MM.1S (cell line): Measurements from ENCODE around the gene CCDC157.

Experiments used
- DNase-seq: peaks from one replicate; pipeline ENCODE4 v3.0.0-alpha.2; 2015
- H2AFZ ChIP-seq: fragments of 300-600 bp; sonication (generic); 2 replicates; pipeline ENCODE4 v1.6.0; 2016; ENCODE audit warnings: antibody characterized with exemption, low read length
- H3F3A ChIP-seq: fragments of 300-600 bp; sonication (generic); 2 replicates; pipeline ENCODE4 v1.6.1; 2016; ENCODE audit warnings: mild to moderate bottlenecking, antibody characterized with exemption, low read length, moderate library complexity, mixed read lengths; ENCODE audit not compliant: insufficient read depth
- H3K27ac ChIP-seq: fragments of 300-600 bp; sonication (generic); 2 replicates; pipeline ENCODE4 v1.5.1; 2016; ENCODE audit warnings: mild to moderate bottlenecking, low read length
- H3K27me3 ChIP-seq: fragments of 300-600 bp; sonication (generic); replicated peaks from 2 replicates; pipeline ENCODE4 v1.6.0; 2016; ENCODE audit warnings: low read length; ENCODE audit not compliant: insufficient read depth
- H3K36me3 ChIP-seq: fragments of 300-600 bp; sonication (generic); replicated peaks from 2 replicates; pipeline ENCODE4 v1.6.1; 2016; ENCODE audit warnings: mild to moderate bottlenecking, low read length, mixed read lengths; ENCODE audit not compliant: insufficient read depth
- H3K4me1 ChIP-seq: fragments of 300-600 bp; sonication (generic); 2 replicates; pipeline ENCODE4 v1.6.1; 2016; ENCODE audit warnings: low read length, mixed read lengths
- H3K4me2 ChIP-seq: fragments of 300-600 bp; sonication (generic); 2 replicates; pipeline ENCODE4 v1.6.0; 2016; ENCODE audit warnings: low read depth, low read length
- H3K4me3 ChIP-seq: fragments of 300-600 bp; sonication (generic); 2 replicates; pipeline ENCODE4 v1.5.1; 2016; ENCODE audit warnings: low read length, mixed read lengths
- H3K79me2 ChIP-seq: fragments of 300-600 bp; sonication (generic); 2 replicates; pipeline ENCODE4 v1.6.1; 2016; ENCODE audit warnings: mixed run types, low read length, mixed read lengths
- H3K9ac ChIP-seq: fragments of 300-600 bp; sonication (generic); 2 replicates; pipeline ENCODE4 v1.6.1; 2016; ENCODE audit warnings: low read length, mixed read lengths
- H3K9me2 ChIP-seq: fragments of 300-600 bp; sonication (generic); replicated peaks from 2 replicates; pipeline ENCODE4 v1.6.1; 2016; ENCODE audit warnings: mild to moderate bottlenecking, low read length, mixed read lengths; ENCODE audit not compliant: insufficient read depth
- H3K9me3 ChIP-seq: fragments of 300-600 bp; sonication (generic); replicated peaks from 2 replicates; pipeline ENCODE4 v1.6.1; 2016; ENCODE audit warnings: mild to moderate bottlenecking, low read length, mixed read lengths; ENCODE audit not compliant: insufficient read depth
- H4K20me1 ChIP-seq: fragments of 300-600 bp; sonication (generic); 2 replicates; pipeline ENCODE4 v1.6.1; 2016; ENCODE audit warnings: mild to moderate bottlenecking, low read length, moderate library complexity, mixed read lengths; ENCODE audit not compliant: insufficient read depth
- EZH2 ChIP-seq: fragments of 300-600 bp; sonication (generic); optimal IDR thresholded peaks from 2 replicates; pipeline ENCODE3; 2017; ENCODE audit warnings: low read depth, mild to moderate bottlenecking, antibody characterized with exemption, low read length, mixed read lengths
- EZH2phosphoT487 ChIP-seq: fragments of 300-600 bp; sonication (generic); IDR thresholded peaks from 2 replicates; pipeline ENCODE4 v1.6.1; 2018; ENCODE audit warnings: antibody characterized with exemption, low read length
- TF ChIP-seq, protein P1 (sequence below): fragments of 300-600 bp; sonication (generic); IDR thresholded peaks from 2 replicates; pipeline ENCODE4 v1.5.1; 2016; ENCODE audit warnings: antibody characterized with exemption, low read length, mixed read lengths

CCDC157 gene

DNA sequence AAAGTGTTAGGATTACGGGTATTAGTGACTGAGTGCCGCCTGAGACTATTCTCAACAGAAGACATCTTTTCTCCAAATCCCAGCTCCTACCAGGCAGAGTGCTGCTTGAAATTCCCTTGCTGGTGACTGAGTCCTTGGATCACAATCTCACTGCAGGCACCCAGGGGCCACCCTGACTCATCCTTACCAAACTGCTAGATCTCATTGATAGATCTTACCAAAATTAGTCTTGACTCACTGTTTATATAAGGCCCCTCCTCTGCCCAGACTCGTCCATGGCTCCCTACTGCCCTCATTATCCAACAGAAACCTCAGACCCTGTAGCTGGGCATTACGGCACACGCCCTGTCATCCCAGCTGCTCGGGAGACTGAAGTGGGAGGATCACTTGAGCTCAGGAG lies 44.8 kb upstream of the CCDC157 start:
- Histone ChIP-seq H3K9ac (no peak overlapping the region), H2AFZ (no peak overlapping the region), H4K20me1 (no peaks in the 10 kb centered on the region), H3K4me3 (no peak overlapping the region), H3K9me2 (no peaks in the 10 kb centered on the region), H3K9me3 (no peaks in the 10 kb centered on the region), H3K4me1 (peaks cover 40% of the 10 kb centered on the region), H3K4me2 (no peak overlapping the region), H3K27ac (no peak overlapping the region), H3K79me2 (peaks cover 74% of the 10 kb centered on the region), H3K36me3 (no peaks in the 10 kb centered on the region), H3K27me3 (no peaks in the 10 kb centered on the region), H3F3A (peaks cover 12% of the 10 kb centered on the region)
- DNase-seq: no peak
- TF ChIP-seq EZH2 (no peak), EZH2phosphoT487 (no peak)
- TF ChIP-seq, protein P1, sequence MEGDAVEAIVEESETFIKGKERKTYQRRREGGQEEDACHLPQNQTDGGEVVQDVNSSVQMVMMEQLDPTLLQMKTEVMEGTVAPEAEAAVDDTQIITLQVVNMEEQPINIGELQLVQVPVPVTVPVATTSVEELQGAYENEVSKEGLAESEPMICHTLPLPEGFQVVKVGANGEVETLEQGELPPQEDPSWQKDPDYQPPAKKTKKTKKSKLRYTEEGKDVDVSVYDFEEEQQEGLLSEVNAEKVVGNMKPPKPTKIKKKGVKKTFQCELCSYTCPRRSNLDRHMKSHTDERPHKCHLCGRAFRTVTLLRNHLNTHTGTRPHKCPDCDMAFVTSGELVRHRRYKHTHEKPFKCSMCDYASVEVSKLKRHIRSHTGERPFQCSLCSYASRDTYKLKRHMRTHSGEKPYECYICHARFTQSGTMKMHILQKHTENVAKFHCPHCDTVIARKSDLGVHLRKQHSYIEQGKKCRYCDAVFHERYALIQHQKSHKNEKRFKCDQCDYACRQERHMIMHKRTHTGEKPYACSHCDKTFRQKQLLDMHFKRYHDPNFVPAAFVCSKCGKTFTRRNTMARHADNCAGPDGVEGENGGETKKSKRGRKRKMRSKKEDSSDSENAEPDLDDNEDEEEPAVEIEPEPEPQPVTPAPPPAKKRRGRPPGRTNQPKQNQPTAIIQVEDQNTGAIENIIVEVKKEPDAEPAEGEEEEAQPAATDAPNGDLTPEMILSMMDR: no peak

DNA sequence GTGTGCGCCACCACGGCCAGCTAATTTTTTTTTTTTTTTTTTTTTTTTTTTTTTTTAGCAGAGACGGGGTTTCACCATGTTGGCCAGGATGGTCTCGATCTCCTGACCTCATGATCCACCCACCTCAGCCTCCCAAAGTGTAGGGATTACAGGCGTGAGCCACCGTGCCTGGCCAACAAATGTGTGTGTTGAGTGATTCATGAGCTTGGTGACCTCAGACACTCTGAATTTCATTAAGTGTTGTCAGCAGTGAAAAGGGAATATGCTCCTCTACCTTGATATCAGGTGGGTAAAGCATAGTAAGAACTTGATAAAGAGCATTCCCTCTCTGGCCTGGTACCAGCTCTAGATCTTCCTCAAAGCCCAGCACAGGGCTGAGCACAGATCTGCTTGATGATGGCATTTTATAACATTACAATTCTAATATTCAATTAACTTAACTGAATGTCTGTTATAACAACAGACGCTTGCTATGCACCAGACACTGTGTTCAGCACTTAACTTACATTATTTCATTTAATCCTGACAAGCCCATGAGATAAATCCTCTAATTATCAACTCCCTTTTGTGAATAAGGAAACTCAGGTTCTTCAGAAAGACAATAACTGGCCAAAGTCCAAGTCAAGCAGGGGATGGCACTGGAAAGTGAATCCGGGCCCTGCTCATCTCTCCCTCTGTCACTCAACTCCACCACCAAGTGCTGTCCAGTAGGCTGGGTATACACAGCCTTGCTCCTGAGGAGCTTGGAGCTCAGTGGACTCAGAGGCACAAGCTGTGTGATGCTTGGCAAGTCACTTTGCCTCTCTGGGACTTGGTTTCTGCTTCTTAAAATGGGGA lies 43.1 kb upstream of the CCDC157 start:
- DNase-seq: no peak
- no peaks in the 10 kb centered on the region for H3K9me3 ChIP-seq
- TF ChIP-seq EZH2phosphoT487 (no peak), EZH2 (no peak)
- TF ChIP-seq, protein P1: no peak

DNA sequence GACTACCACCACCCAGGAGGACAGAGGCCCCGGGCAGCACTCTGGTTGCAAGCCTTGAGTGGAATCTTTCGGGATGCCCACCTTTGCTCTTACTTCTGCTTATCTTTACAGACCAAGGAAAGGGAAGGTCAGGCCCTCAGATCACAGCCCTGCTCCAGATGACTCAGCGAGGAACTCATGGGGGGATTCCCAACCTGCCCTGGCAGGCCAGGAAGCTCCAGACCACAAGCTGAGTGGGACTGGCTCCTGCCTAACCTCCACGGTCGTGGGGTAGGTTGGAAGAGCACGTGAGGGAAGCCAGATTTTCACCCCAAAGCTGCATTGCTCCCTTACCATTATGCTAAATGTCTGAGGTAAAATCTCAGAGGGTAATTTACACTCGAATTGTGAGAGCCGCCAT lies 41.9 kb upstream of the CCDC157 start:
- Histone ChIP-seq H2AFZ (no peak overlapping the region), H3K4me2 (no peak overlapping the region), H3K9ac (no peak overlapping the region), H3K27me3 (no peaks in the 10 kb centered on the region), H4K20me1 (no peaks in the 10 kb centered on the region), H3K9me2 (no peaks in the 10 kb centered on the region), H3F3A (peaks cover 8% of the 10 kb centered on the region), H3K36me3 (no peaks in the 10 kb centered on the region), H3K79me2 (peaks cover 73% of the 10 kb centered on the region), H3K27ac (no peak overlapping the region), H3K9me3 (no peaks in the 10 kb centered on the region), H3K4me3 (no peak overlapping the region), H3K4me1 (peaks cover 16% of the 10 kb centered on the region)
- no peak for DNase-seq
- no peak for TF ChIP-seq EZH2phosphoT487
- no peak for TF ChIP-seq EZH2
- TF ChIP-seq, protein P1: no peak

More for the DNA sequence above, 43.1 kb upstream of the CCDC157 start:
- Histone ChIP-seq H3K36me3 (no peaks in the 10 kb centered on the region), H3K9me2 (no peaks in the 10 kb centered on the region), H3K9ac (no peak overlapping the region), H2AFZ (no peak overlapping the region), H3K27ac (no peak overlapping the region), H4K20me1 (no peaks in the 10 kb centered on the region), H3F3A (peaks cover 12% of the 10 kb centered on the region), H3K4me1 (peaks cover 26% of the 10 kb centered on the region), H3K79me2 (peaks cover 72% of the 10 kb centered on the region), H3K4me3 (no peak overlapping the region), H3K4me2 (no peak overlapping the region), H3K27me3 (no peaks in the 10 kb centered on the region)
